HepG2 (cell line): ENCODE measurements around the gene HARBI1. TPM values are rescaled to one million over a fixed set of nuclear protein-coding genes. Genes with fewer than 3 reads are reported as not detected.
A peak's percentile ranks its signal among the peaks of the same experiment; 100 is the strongest.

Experiments
- ARID2 ChIP-seq: sonication (generic); formaldehyde crosslinking; IDR thresholded peaks from 2 replicates; pipeline ENCODE4 v1.8.1; 2022; ENCODE audit warnings: mild to moderate bottlenecking, missing genetic modification reagents, borderline replicate concordance
- ATF1 ChIP-seq: IDR thresholded peaks from 2 replicates; pipeline ENCODE4 v1.6.1; 2016; ENCODE audit warnings: mild to moderate bottlenecking, control low read depth
- ETS1 ChIP-seq: sonication (generic); formaldehyde crosslinking; IDR thresholded peaks from 2 replicates; pipeline ENCODE4 v1.4.0; 2020; ENCODE audit warnings: missing genetic modification reagents
- GABPB1 ChIP-seq: IDR thresholded peaks from 2 replicates; pipeline ENCODE4 v1.6.1; 2016; ENCODE audit warnings: mild to moderate bottlenecking, missing genetic modification reagents, moderate library complexity, missing compliant biosample characterization
- JDP2 ChIP-seq: sonication (generic); formaldehyde crosslinking; IDR thresholded peaks from 2 replicates; pipeline ENCODE4 v1.8.1; 2022; ENCODE audit warnings: missing genetic modification reagents, borderline replicate concordance
- MTERF4 ChIP-seq: sonication (generic); formaldehyde crosslinking; IDR thresholded peaks from 2 replicates; pipeline ENCODE4 v1.8.0; 2023; ENCODE audit warnings: mild to moderate bottlenecking, missing genetic modification reagents
- PHB2 ChIP-seq: fragments of 450-650 bp; IDR thresholded peaks from 2 replicates; pipeline ENCODE4 v1.6.1; 2018; ENCODE audit not compliant: partially characterized antibody
- PHF5A ChIP-seq: IDR thresholded peaks from one replicate; pipeline ENCODE4 v1.6.1; 2018; ENCODE audit warnings: low read depth, missing genetic modification reagents; ENCODE audit not compliant: unreplicated experiment
- RFX3 ChIP-seq: IDR thresholded peaks from 2 replicates; pipeline ENCODE4 v1.6.1; 2016; ENCODE audit warnings: missing biosample characterization, missing genetic modification reagents
- SATB2 ChIP-seq: sonication (generic); formaldehyde crosslinking; IDR thresholded peaks from 2 replicates; pipeline ENCODE4 v1.5.0; 2020; ENCODE audit warnings: missing genetic modification reagents
- ZBTB7B ChIP-seq: sonication (generic); formaldehyde crosslinking; IDR thresholded peaks from 2 replicates; pipeline ENCODE4 v1.4.0; 2020; ENCODE audit warnings: missing genetic modification reagents
- ZFX ChIP-seq: sonication (generic); formaldehyde crosslinking; IDR thresholded peaks from 2 replicates; pipeline ENCODE4 v1.4.0; 2020; ENCODE audit warnings: mild to moderate bottlenecking, low read depth, missing genetic modification reagents, moderate library complexity
- ZNF274 ChIP-seq: sonication (generic); formaldehyde crosslinking; IDR thresholded peaks from 2 replicates; pipeline ENCODE4 v1.5.1; 2020; ENCODE audit warnings: mild to moderate bottlenecking, missing genetic modification reagents
- ZNF646 ChIP-seq: sonication (generic); formaldehyde crosslinking; IDR thresholded peaks from 2 replicates; pipeline ENCODE4 v1.9.0; 2021; ENCODE audit warnings: mild to moderate bottlenecking, missing genetic modification reagents
- ZNF672 ChIP-seq: sonication (generic); formaldehyde crosslinking; IDR thresholded peaks from 2 replicates; pipeline ENCODE4 v1.8.1; 2022; ENCODE audit warnings: missing genetic modification reagents
- ZNF747 ChIP-seq: sonication (generic); formaldehyde crosslinking; IDR thresholded peaks from 2 replicates; pipeline ENCODE4 v1.8.1; 2023; ENCODE audit warnings: missing genetic modification reagents, mild to moderate bottlenecking, borderline replicate concordance
- polyA plus RNA-seq, 8 experiments: library from polyadenylated mRNA; depleted of rRNA in 3 of 8; stranded (reverse) in 7 of 8; unstranded in 1 of 8; fragments of >200 nt; fragmentation: Illumina TruSeq in 4 of 8; extraction: Trizol in 4 of 8; gene quantifications; 2 replicates each; pipeline versions ENCODE4 v1.2.1 to v1.2.3, GENCODE V29; 2011 to 2016; ENCODE audit warnings: low read depth in 4 of 8, missing spikeins in 1 of 8, mixed read lengths in 1 of 8; ENCODE audit not compliant: insufficient read depth in 1 of 8
- total RNA-seq, 5 experiments: library from RNA; depleted of rRNA; stranded (reverse); fragments of >200 nt; fragmentation: Illumina TruSeq; extraction: Trizol; gene quantifications; 2 replicates each; pipeline ENCODE4 v1.2.3, GENCODE V29; 2016; ENCODE audit warnings: low read depth in 1 of 5
- TF ChIP-seq, protein P1 (sequence below): sonication (generic); formaldehyde crosslinking; IDR thresholded peaks from 2 replicates; pipeline ENCODE4 v1.4.0; 2020; ENCODE audit warnings: mild to moderate bottlenecking, missing genetic modification reagents

The HARBI1 gene
- total and polyA plus RNA-seq, 2 of the 13 experiments (the other 11 are each of a cell fraction or from before 2014, with no cell fraction given), result 2.5 to 4.8 TPM

- TF ChIP-seq ZNF646 (no peak), GABPB1 (CRISPR knock-in tag) (peak; percentile 72), PHF5A (CRISPR knock-in tag) (no peak), MTERF4 (CRISPR knock-in tag) (no peak), ARID2 (no peak), ZFX (CRISPR knock-in tag) (peak; percentile 97), PHB2 (no peak), JDP2 (no peak), ZNF274 (CRISPR knock-in tag) (no peak), ZNF672 (no peak), ATF1 (peak; percentile 53), ZBTB7B (CRISPR knock-in tag) (peak; percentile 46; the same call in 1 of the 2 replicates), ZNF747 (peak; percentile 69; the same call in 1 of the 2 replicates), RFX3 (CRISPR knock-in tag) (no peak; the same call in 1 of the 2 replicates), SATB2 (CRISPR knock-in tag) (peak; percentile 61; the same call in 1 of the 2 replicates), ETS1 (CRISPR knock-in tag) (no peak)
- TF ChIP-seq, protein P1, sequence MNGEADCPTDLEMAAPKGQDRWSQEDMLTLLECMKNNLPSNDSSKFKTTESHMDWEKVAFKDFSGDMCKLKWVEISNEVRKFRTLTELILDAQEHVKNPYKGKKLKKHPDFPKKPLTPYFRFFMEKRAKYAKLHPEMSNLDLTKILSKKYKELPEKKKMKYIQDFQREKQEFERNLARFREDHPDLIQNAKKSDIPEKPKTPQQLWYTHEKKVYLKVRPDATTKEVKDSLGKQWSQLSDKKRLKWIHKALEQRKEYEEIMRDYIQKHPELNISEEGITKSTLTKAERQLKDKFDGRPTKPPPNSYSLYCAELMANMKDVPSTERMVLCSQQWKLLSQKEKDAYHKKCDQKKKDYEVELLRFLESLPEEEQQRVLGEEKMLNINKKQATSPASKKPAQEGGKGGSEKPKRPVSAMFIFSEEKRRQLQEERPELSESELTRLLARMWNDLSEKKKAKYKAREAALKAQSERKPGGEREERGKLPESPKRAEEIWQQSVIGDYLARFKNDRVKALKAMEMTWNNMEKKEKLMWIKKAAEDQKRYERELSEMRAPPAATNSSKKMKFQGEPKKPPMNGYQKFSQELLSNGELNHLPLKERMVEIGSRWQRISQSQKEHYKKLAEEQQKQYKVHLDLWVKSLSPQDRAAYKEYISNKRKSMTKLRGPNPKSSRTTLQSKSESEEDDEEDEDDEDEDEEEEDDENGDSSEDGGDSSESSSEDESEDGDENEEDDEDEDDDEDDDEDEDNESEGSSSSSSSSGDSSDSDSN (CRISPR knock-in tag), result peak; percentile 92
Measured at GRCh38 chr11:46593550-46594373, 23.3 kb downstream of the HARBI1 start, which contains the start of gene AMBRA1 (continued).
